Transverse colon (tissue), 4 donors: Measurements from ENCODE around the gene DES.

Experiments used
- EP300 ChIP-seq: sonication (generic); formaldehyde crosslinking; IDR thresholded peaks from one replicate; pipeline ENCODE4 v1.6.1; 2017; ENCODE audit warnings: antibody characterized with exemption, low read depth
- POLR2A ChIP-seq: fragments of 450-650 bp; IDR thresholded peaks from one replicate; pipeline ENCODE4 v1.6.1; 2016; ENCODE audit warnings: antibody characterized with exemption, mild to moderate bottlenecking, moderate library complexity
- POLR2AphosphoS5 ChIP-seq, 3 donors: sonication (generic); formaldehyde crosslinking; IDR thresholded peaks; one replicate each; pipeline ENCODE4 v1.6.1; 2016; ENCODE audit warnings: antibody characterized with exemption in 3 of 3
- TF ChIP-seq, protein P1 (sequence below), 5 experiments: fragments of 200-600 bp in 3 of 5; fragments of 450-650 bp in 2 of 5; sonication (generic) in 3 of 5; IDR thresholded peaks; 1 replicate in 2 of 5; 2 replicates in 3 of 5; pipeline ENCODE4 v1.5.1; 2016 to 2017; ENCODE audit warnings: antibody characterized with exemption in 5 of 5, inconsistent platforms in 3 of 5, mild to moderate bottlenecking in 2 of 5, moderate library complexity in 1 of 5

GRCh38 chr2:219467736-219468075, 49.5 kb downstream of the DES start:
- TF ChIP-seq POLR2A, result no peak
- TF ChIP-seq, protein P1, sequence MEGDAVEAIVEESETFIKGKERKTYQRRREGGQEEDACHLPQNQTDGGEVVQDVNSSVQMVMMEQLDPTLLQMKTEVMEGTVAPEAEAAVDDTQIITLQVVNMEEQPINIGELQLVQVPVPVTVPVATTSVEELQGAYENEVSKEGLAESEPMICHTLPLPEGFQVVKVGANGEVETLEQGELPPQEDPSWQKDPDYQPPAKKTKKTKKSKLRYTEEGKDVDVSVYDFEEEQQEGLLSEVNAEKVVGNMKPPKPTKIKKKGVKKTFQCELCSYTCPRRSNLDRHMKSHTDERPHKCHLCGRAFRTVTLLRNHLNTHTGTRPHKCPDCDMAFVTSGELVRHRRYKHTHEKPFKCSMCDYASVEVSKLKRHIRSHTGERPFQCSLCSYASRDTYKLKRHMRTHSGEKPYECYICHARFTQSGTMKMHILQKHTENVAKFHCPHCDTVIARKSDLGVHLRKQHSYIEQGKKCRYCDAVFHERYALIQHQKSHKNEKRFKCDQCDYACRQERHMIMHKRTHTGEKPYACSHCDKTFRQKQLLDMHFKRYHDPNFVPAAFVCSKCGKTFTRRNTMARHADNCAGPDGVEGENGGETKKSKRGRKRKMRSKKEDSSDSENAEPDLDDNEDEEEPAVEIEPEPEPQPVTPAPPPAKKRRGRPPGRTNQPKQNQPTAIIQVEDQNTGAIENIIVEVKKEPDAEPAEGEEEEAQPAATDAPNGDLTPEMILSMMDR (IDR thresholded peaks at IDR 0.05), result no peak
- no peak for TF ChIP-seq EP300
- no peak for TF ChIP-seq POLR2AphosphoS5 (IDR thresholded peaks at IDR 0.05)
